GM12878 (cell line): ENCODE data around the gene SETMAR.

ENCODE experiments used
- DPF2 ChIP-seq: fragments of 450-650 bp; IDR thresholded peaks from 2 replicates; pipeline ENCODE4 v1.6.1; 2017; ENCODE audit warnings: mild to moderate bottlenecking
- EP300 ChIP-seq, 2 experiments: fragments of 150-350 bp in 1 of 2; IDR thresholded peaks; 2 replicates each; pipeline ENCODE4 v1.6.1; 2011 to 2012; ENCODE audit warnings: low read depth in 2 of 2, low read length in 2 of 2, borderline replicate concordance in 1 of 2, improper control_type of control experiment in 1 of 2, inconsistent platforms in 1 of 2; ENCODE audit not compliant: control insufficient read depth in 1 of 2
- FOS ChIP-seq: IDR thresholded peaks from 3 replicates; pipeline ENCODE4 v1.6.1; 2011; ENCODE audit warnings: borderline replicate concordance; ENCODE audit not compliant: insufficient read length; ENCODE audit errors: extremely low read depth
- HDAC2 ChIP-seq: fragments of 200-600 bp; sonication (generic); IDR thresholded peaks from 2 replicates; pipeline ENCODE4 v1.6.1; 2017
- KAT2A ChIP-seq: conservative IDR thresholded peaks from 2 replicates; pipeline ENCODE4 v1.6.1; 2011; ENCODE audit warnings: low read depth, low read length; ENCODE audit not compliant: control insufficient read depth
- MEF2A ChIP-seq: IDR thresholded peaks from 2 replicates; pipeline ENCODE4 v1.6.1; 2011; ENCODE audit warnings: low read depth, mild to moderate bottlenecking, low read length, moderate library complexity; ENCODE audit not compliant: insufficient read depth
- POLR2A ChIP-seq: IDR thresholded peaks from 2 replicates; pipeline ENCODE4 v1.6.1; 2011; ENCODE audit warnings: low read depth, mild to moderate bottlenecking, low read length
- SIN3A ChIP-seq: IDR thresholded peaks from 2 replicates; pipeline ENCODE4 v1.6.1; 2012; ENCODE audit warnings: low read depth, low read length, improper control_type of control experiment
- ZZZ3 ChIP-seq: IDR thresholded peaks from 2 replicates; pipeline ENCODE4 v1.6.1; 2011; ENCODE audit warnings: low read depth; ENCODE audit not compliant: control insufficient read depth, insufficient read length
- TF ChIP-seq, protein P1 (sequence below): IDR thresholded peaks from 2 replicates; pipeline ENCODE4 v1.6.1; 2012; ENCODE audit warnings: mild to moderate bottlenecking, low read depth, low read length
- TF ChIP-seq, protein P2 (sequence below), 3 experiments: IDR thresholded peaks in 2 of 3; conservative IDR thresholded peaks in 1 of 3; 2 replicates each; pipeline ENCODE4 v1.5.1; 2011; ENCODE audit warnings: low read depth in 3 of 3, low read length in 3 of 3, mild to moderate bottlenecking in 3 of 3, control low read depth in 2 of 3, moderate library complexity in 2 of 3, inconsistent platforms in 1 of 3, mixed read lengths in 1 of 3; ENCODE audit not compliant: control insufficient read depth in 2 of 3, insufficient read depth in 1 of 3; ENCODE audit errors: extremely low read depth in 1 of 3
- TF ChIP-seq, protein P3 (sequence below): fragments of 450-650 bp; IDR thresholded peaks from 2 replicates; pipeline ENCODE4 v1.6.1; 2017; ENCODE audit warnings: mild to moderate bottlenecking, moderate library complexity
- TF ChIP-seq, protein P4 (sequence below): IDR thresholded peaks from 2 replicates; pipeline ENCODE4 v1.6.1; 2011; ENCODE audit warnings: low read depth, mild to moderate bottlenecking, low read length, moderate library complexity, borderline replicate concordance; ENCODE audit errors: extremely low read depth

DNA sequence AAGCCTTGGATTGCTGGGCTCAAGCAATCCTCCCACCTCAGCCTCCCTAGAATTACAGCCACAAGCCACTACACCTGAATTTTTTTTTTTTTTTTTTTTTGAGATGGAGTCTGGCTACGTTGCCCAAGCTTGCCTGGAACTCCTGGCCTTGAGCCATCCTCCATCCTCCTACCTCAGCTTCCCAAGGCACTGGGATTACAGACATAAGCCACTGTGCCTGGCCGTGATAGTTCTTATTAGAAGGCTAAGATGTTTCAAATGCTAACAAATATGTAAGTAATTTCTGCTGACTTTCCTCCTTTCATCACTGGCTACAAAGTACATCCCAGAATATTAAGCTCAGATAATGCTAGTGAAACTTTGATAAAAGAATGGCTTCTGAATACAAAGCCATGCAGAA is 5.7 kb upstream of the SETMAR start:
- no peak for TF ChIP-seq POLR2A
- TF ChIP-seq, protein P1, sequence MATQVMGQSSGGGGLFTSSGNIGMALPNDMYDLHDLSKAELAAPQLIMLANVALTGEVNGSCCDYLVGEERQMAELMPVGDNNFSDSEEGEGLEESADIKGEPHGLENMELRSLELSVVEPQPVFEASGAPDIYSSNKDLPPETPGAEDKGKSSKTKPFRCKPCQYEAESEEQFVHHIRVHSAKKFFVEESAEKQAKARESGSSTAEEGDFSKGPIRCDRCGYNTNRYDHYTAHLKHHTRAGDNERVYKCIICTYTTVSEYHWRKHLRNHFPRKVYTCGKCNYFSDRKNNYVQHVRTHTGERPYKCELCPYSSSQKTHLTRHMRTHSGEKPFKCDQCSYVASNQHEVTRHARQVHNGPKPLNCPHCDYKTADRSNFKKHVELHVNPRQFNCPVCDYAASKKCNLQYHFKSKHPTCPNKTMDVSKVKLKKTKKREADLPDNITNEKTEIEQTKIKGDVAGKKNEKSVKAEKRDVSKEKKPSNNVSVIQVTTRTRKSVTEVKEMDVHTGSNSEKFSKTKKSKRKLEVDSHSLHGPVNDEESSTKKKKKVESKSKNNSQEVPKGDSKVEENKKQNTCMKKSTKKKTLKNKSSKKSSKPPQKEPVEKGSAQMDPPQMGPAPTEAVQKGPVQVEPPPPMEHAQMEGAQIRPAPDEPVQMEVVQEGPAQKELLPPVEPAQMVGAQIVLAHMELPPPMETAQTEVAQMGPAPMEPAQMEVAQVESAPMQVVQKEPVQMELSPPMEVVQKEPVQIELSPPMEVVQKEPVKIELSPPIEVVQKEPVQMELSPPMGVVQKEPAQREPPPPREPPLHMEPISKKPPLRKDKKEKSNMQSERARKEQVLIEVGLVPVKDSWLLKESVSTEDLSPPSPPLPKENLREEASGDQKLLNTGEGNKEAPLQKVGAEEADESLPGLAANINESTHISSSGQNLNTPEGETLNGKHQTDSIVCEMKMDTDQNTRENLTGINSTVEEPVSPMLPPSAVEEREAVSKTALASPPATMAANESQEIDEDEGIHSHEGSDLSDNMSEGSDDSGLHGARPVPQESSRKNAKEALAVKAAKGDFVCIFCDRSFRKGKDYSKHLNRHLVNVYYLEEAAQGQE, result no peak
- TF ChIP-seq, protein P2, sequence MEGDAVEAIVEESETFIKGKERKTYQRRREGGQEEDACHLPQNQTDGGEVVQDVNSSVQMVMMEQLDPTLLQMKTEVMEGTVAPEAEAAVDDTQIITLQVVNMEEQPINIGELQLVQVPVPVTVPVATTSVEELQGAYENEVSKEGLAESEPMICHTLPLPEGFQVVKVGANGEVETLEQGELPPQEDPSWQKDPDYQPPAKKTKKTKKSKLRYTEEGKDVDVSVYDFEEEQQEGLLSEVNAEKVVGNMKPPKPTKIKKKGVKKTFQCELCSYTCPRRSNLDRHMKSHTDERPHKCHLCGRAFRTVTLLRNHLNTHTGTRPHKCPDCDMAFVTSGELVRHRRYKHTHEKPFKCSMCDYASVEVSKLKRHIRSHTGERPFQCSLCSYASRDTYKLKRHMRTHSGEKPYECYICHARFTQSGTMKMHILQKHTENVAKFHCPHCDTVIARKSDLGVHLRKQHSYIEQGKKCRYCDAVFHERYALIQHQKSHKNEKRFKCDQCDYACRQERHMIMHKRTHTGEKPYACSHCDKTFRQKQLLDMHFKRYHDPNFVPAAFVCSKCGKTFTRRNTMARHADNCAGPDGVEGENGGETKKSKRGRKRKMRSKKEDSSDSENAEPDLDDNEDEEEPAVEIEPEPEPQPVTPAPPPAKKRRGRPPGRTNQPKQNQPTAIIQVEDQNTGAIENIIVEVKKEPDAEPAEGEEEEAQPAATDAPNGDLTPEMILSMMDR (IDR thresholded peaks at IDR 0.05 in 2 of 3, conservative IDR thresholded peaks at IDR 0.05 in 1 of 3; ENCODE audit: control insufficient read depth in 2 of 3, extremely low read depth in 1 of 3, insufficient read depth in 1 of 3, low read depth in 3 of 3, low read length in 3 of 3), result no peak
- TF ChIP-seq, protein P3, sequence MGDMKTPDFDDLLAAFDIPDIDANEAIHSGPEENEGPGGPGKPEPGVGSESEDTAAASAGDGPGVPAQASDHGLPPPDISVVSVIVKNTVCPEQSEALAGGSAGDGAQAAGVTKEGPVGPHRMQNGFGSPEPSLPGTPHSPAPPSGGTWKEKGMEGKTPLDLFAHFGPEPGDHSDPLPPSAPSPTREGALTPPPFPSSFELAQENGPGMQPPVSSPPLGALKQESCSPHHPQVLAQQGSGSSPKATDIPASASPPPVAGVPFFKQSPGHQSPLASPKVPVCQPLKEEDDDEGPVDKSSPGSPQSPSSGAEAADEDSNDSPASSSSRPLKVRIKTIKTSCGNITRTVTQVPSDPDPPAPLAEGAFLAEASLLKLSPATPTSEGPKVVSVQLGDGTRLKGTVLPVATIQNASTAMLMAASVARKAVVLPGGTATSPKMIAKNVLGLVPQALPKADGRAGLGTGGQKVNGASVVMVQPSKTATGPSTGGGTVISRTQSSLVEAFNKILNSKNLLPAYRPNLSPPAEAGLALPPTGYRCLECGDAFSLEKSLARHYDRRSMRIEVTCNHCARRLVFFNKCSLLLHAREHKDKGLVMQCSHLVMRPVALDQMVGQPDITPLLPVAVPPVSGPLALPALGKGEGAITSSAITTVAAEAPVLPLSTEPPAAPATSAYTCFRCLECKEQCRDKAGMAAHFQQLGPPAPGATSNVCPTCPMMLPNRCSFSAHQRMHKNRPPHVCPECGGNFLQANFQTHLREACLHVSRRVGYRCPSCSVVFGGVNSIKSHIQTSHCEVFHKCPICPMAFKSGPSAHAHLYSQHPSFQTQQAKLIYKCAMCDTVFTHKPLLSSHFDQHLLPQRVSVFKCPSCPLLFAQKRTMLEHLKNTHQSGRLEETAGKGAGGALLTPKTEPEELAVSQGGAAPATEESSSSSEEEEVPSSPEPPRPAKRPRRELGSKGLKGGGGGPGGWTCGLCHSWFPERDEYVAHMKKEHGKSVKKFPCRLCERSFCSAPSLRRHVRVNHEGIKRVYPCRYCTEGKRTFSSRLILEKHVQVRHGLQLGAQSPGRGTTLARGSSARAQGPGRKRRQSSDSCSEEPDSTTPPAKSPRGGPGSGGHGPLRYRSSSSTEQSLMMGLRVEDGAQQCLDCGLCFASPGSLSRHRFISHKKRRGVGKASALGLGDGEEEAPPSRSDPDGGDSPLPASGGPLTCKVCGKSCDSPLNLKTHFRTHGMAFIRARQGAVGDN, result no peak
- no peak for TF ChIP-seq EP300 (IDR thresholded peaks at IDR 0.05; ENCODE audit: borderline replicate concordance in 1 of 2, control insufficient read depth in 1 of 2, low read depth in 2 of 2, low read length in 2 of 2)
- TF ChIP-seq, protein P4, sequence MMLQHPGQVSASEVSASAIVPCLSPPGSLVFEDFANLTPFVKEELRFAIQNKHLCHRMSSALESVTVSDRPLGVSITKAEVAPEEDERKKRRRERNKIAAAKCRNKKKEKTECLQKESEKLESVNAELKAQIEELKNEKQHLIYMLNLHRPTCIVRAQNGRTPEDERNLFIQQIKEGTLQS, result no peak
- no peak for TF ChIP-seq HDAC2
- TF ChIP-seq DPF2, result no peak
- no peak for TF ChIP-seq SIN3A
- no peak for TF ChIP-seq MEF2A
- no peak for TF ChIP-seq ZZZ3
- no peak for TF ChIP-seq FOS
- TF ChIP-seq KAT2A, result no peak
